ENCODE data around the gene JMJD8. TPM values are rescaled to one million over a fixed set of nuclear protein-coding genes. Genes with fewer than 3 reads are reported as not detected.
"Not testable (repeated sequence)": the region's sequence is repeated elsewhere in the genome, so short reads cannot be mapped to it uniquely, and the experiment has no call there.

The JMJD8 gene
- total and polyA plus RNA-seq, 9 donors, result 10.2 to 73.9 (median 56.8) TPM

DNA sequence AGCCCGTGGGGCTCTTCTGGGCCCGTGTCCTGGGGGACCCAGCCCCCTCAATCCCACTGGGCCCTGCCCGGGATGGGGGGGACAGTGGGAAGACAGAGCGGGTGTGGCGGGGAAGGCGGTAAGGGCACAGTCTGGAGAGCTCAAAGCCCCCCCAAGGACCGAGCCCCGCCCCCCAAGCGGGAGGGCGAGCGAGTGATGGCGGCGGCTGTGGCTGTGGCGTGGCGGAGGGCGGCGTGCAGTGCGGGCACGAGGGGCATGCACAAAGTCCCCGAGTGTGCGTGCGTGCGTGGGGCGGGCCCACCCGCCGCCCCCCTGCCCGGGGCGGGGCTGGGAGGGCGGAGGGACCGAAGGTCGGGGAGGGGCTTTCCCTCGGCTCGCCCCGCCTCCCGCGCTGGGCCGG is 9.6 kb upstream of the JMJD8 start:
- 2 to 4% (median 4%) methylated on average over 15 to 37 of the region's 37 CpGs for WGBS, 3 donors
- H3K36me3 ChIP-seq, result no peaks in the 10 kb centered on the region
- intact Hi-C loops (cut with DNase I), result no loop called here
- H3K4me3 ChIP-seq, result no peak overlapping the region
- H3K27me3 ChIP-seq, result no peaks in the 10 kb centered on the region
- TF ChIP-seq CTCF (IDR thresholded peaks at IDR 0.05) (no peak), POLR2A (IDR thresholded peaks at IDR 0.05) (no peak), EP300 (IDR thresholded peaks at IDR 0.05) (no peak)
- H3K9me3 ChIP-seq, result no peaks in the 10 kb centered on the region
- no peak for DNase-seq
- H3K4me1 ChIP-seq (ENCODE audit: insufficient read depth), result peaks cover 19% of the 10 kb centered on the region
- no peak overlapping the region for H3K27ac ChIP-seq

- Histone ChIP-seq H3K4me1 (ENCODE audit: insufficient read depth) (peaks cover 21% of the 10 kb centered on the region), H3K4me3 (no peak overlapping the region), H3K27ac (no peak overlapping the region), H3K27me3 (no peaks in the 10 kb centered on the region), H3K9me3 (no peaks in the 10 kb centered on the region), H3K36me3 (no peaks in the 10 kb centered on the region)
- no peak for TF ChIP-seq POLR2A (IDR thresholded peaks at IDR 0.05)
- no peak for TF ChIP-seq EP300 (IDR thresholded peaks at IDR 0.05)
- no peak for TF ChIP-seq CTCF (IDR thresholded peaks at IDR 0.05)
- no peak for DNase-seq
- intact Hi-C loops (cut with DNase I), result no loop called here
- 23 to 35% (median 32%) methylated on average over 17 to 22 of the region's 22 CpGs for WGBS, 3 donors
Observed at GRCh38 chr16:693364-693763, 9.2 kb upstream of the JMJD8 start.

- TF ChIP-seq EP300 (IDR thresholded peaks at IDR 0.05) (no peak), POLR2A (IDR thresholded peaks at IDR 0.05) (no peak), CTCF (IDR thresholded peaks at IDR 0.05) (no peak)
- Histone ChIP-seq H3K36me3 (no peaks in the 10 kb centered on the region), H3K4me1 (ENCODE audit: insufficient read depth) (peaks cover 21% of the 10 kb centered on the region), H3K27ac (no peak overlapping the region), H3K27me3 (no peaks in the 10 kb centered on the region), H3K9me3 (no peaks in the 10 kb centered on the region), H3K4me3 (no peak overlapping the region)
- WGBS, 3 donors, result 67 to 68% (median 68%) methylated on average over 10 of the region's 10 CpGs
- intact Hi-C loops (cut with DNase I), result no loop called here
- no peak for DNase-seq
Observed at GRCh38 chr16:692356-693108, 8.4 kb upstream of the JMJD8 start.

DNA sequence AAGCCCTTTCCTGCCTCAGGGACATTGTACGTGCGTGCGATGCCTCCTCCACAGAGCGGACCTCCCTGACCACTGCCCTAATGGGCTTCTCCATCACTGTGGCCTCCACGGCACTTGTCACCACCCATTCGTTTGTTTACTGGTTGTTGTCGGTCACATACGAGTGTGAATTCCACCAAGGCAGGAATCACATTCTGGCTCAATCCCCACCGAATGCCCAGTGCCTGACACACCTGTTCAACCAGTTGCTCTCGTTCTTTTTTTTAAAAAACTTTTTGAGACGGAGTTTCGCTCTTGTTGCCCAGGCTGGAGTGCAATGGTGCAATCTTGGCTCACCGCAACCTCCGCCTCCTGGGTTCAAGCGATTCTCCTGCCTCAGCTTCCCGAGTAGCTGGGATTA is 7.1 kb upstream of the JMJD8 start:
- peaks cover 21% of the 10 kb centered on the region for H3K4me1 ChIP-seq (ENCODE audit: insufficient read depth)
- WGBS, 3 donors, result 83 to 89% (median 84%) methylated on average over 16 of the region's 16 CpGs
- H3K9me3 ChIP-seq; DNase-seq; H3K36me3 ChIP-seq; H3K27ac ChIP-seq; H3K27me3 ChIP-seq; H3K4me3 ChIP-seq; intact Hi-C loops (cut with DNase I): not testable (repeated sequence)

DNA sequence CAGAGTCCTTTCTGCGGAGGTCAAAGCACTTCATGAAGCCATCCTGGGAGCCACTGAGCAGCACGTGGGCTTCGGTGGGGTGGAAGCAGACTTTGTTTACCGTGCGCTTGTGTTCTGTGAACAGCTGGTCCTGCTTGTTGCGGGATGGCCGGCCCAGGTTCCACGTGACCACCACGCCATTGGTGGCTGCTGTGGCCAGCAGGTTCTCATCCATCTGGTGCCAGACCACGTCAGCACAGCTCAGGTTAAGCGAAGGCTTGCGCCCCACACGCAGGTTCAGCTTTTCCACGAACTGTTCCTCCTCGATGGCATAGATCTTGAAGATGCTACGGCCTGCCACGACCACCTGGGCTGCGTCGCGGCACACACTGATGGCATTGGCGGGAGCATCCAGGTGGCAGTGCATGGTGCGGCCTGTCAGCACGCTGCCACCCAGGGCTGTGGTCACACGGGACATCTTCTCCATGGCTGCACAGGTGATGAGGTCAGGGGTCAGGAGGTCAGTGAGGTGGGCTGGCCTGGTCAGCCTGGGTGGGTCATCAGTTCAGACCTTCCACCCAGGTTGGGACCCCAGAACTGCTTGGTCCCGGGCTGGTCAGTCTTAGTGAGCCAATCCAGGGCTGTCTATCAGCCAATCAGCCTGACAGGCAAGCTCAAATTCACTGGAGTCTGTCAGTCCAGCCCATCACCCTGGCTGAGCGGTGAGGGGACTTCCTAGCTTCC is 5.2 kb upstream of the JMJD8 start:
- Histone ChIP-seq H3K9me3 (no peaks in the 10 kb centered on the region), H3K36me3 (no peaks in the 10 kb centered on the region), H3K4me3 (peak overlapping the region; percentile 96), H3K4me1 (ENCODE audit: insufficient read depth) (peaks cover 19% of the 10 kb centered on the region), H3K27ac (peak overlapping the region in 1 of 2 donors; percentile 71), H3K27me3 (no peaks in the 10 kb centered on the region)
- no peak for TF ChIP-seq POLR2A (IDR thresholded peaks at IDR 0.05)
- no peak for TF ChIP-seq EP300 (IDR thresholded peaks at IDR 0.05)
- no peak for TF ChIP-seq CTCF (IDR thresholded peaks at IDR 0.05)
- peak in 1 of 5 donors; percentile 49 for DNase-seq
- intact Hi-C loops (cut with DNase I), result no loop called here
- WGBS, 3 donors, result 69 to 87% (median 72%) methylated on average over 25 to 26 of the region's 26 CpGs

All from ovary (tissue), 9 donors.